Activated CD8-positive, alpha-beta T cell treated with anti-CD3 and anti-CD28 coated beads, Interleukin-2, amount 10 ng/mL, durations not matched to agents 7 days and 5 days (primary cell): ENCODE results near the gene KIZ. TPM values are rescaled to one million over a fixed set of nuclear protein-coding genes. Genes with fewer than 3 reads are reported as not detected.
A peak's percentile ranks its signal among the peaks of the same experiment; 100 is the strongest.

Source experiments
- ATAC-seq: fragments of 150-1000 bp; cut with Tn5 transposase; one replicate; pipeline ENCODE4 v1.10.0; 2021; ENCODE audit warnings: moderate library complexity
- CTCF ChIA-PET: fragments of 350-600 bp; sonication (Branson Sonifier 250); formaldehyde crosslinking; loops from one replicate; lab custom pipeline; 2021; ENCODE audit warnings: antibody characterized with exemption; lab: Charles Lee
- POLR2A ChIA-PET: fragments of 350-600 bp; sonication (Branson Sonifier 250); formaldehyde crosslinking; loops from one replicate; lab custom pipeline; 2021; ENCODE audit warnings: antibody characterized with exemption; lab: Charles Lee
- DNase-seq: peaks from one replicate; pipeline ENCODE4 v3.0.0-alpha.2; 2020
- H3K27ac Mint-ChIP-seq: one replicate; pipeline ENCODE4 v1.8.0; 2021; ENCODE audit warnings: mild to moderate bottlenecking, mixed read lengths
- H3K27me3 Mint-ChIP-seq: one replicate; pipeline ENCODE4 v1.8.0; 2021; ENCODE audit warnings: low read depth, mixed read lengths
- H3K36me3 Mint-ChIP-seq: one replicate; pipeline ENCODE4 v1.8.0; 2021; ENCODE audit warnings: low read depth, mixed read lengths
- H3K4me1 Mint-ChIP-seq: one replicate; pipeline ENCODE4 v1.8.0; 2021; ENCODE audit warnings: low read depth, mixed read lengths
- H3K4me3 Mint-ChIP-seq: one replicate; pipeline ENCODE4 v1.8.0; 2021; ENCODE audit warnings: mild to moderate bottlenecking, mixed read lengths
- H3K9me3 Mint-ChIP-seq: one replicate; pipeline ENCODE4 v1.8.0; 2022; ENCODE audit warnings: mixed read lengths; ENCODE audit not compliant: insufficient read depth
- total RNA-seq, 2 experiments: library from RNA; stranded (reverse); gene quantifications; one replicate each; pipeline ENCODE4 v1.2.3, GENCODE V29; 2021

The KIZ gene
- 10 to 100 TPM; 16.2 to 19.9 TPM for total RNA-seq

GRCh38 chr20:21125849-21126580, at the start of gene KIZ:
TSS of gene KIZ (plus strand) at chr20:21126082. CDS start at chr20:21126116, 34 bp downstream.
- CTCF ChIA-PET: interaction anchor here (0.6 to 2.9 kb wide), 8 partner anchors 11 to 1123 kb away, joined by 3 to 16 read pairs (median 4); no protein-coding TSS in a partner anchor
- POLR2A ChIA-PET: interaction anchor here (0.7 to 1.5 kb wide), 6 partner anchors 11 to 177 kb away, joined by 3 to 6 read pairs (median 3); partner anchors contain the start of gene XRN2
- H3K27me3 Mint-ChIP-seq: peaks cover 7% of the 10 kb centered on the region

GRCh38 chr20:21077809-21078345, 48.0 kb upstream of the KIZ start:
- no peak overlapping the region for H3K4me3 Mint-ChIP-seq
- peaks cover 21% of the 10 kb centered on the region for H3K27me3 Mint-ChIP-seq
- DNase-seq (no peak), ATAC-seq (no peak)
- H3K9me3 Mint-ChIP-seq: no peaks in the 10 kb centered on the region
- CTCF ChIA-PET: no interaction called here
- H3K4me1 Mint-ChIP-seq: peaks cover 3% of the 10 kb centered on the region
- POLR2A ChIA-PET: no interaction called here
- H3K36me3 Mint-ChIP-seq: no peaks in the 10 kb centered on the region
- H3K27ac Mint-ChIP-seq: no peak overlapping the region

More at GRCh38 chr20:21125849-21126580, at the start of gene KIZ:
- peak; percentile 99 for ATAC-seq
- DNase-seq: peak; percentile 97
- Mint-ChIP-seq H3K4me1 (peaks cover 22% of the 10 kb centered on the region), H3K27ac (peak within 1 kb of the TSS; percentile 86), H3K9me3 (no peaks in the 10 kb centered on the region), H3K36me3 (no peaks in the 10 kb centered on the region), H3K4me3 (peak within 1 kb of the TSS; percentile 85)

- ChIA-PET POLR2A (no interaction called here), CTCF (interaction anchor here (1.3 kb wide), 1 partner anchor 152 kb away, joined by 3 read pairs; no protein-coding TSS in a partner anchor)
- ATAC-seq (no peak), DNase-seq (no peak)
- Mint-ChIP-seq H3K4me1 (no peaks in the 10 kb centered on the region), H3K4me3 (no peak overlapping the region), H3K27me3 (peaks cover 41% of the 10 kb centered on the region), H3K27ac (no peak overlapping the region), H3K9me3 (no peaks in the 10 kb centered on the region), H3K36me3 (no peaks in the 10 kb centered on the region)
Observed at GRCh38 chr20:21082584-21082983, 43.3 kb upstream of the KIZ start.

DNA sequence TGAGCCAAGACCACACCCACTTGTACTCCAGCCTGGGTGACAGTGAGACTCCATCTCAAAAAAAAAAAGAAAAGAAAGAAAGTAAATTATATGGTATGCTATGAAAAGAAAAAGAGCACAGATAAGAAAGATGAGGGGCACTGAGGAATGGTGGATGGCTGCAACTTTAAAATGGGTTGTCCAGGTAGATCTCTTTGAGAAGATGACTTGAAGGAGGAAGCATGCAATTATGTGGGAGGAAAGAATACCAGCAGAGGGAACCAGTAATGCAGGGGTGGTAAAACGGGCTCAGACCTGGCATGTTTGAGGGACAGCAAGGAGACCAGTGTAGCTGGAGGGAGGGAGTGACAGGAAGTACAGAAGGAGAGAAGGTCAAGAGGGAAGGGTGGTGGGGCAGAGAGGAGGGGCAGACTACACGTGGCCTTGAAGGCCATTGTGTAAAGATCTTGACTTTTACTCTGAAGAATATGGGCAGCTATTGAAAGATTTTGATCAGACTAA, 42.0 kb upstream of the KIZ start:
- no peaks in the 10 kb centered on the region for H3K9me3 Mint-ChIP-seq
- no peak for ATAC-seq
- POLR2A ChIA-PET: no interaction called here
- no peak overlapping the region for H3K27ac Mint-ChIP-seq
- DNase-seq: no peak
- H3K36me3 Mint-ChIP-seq: no peaks in the 10 kb centered on the region
- H3K27me3 Mint-ChIP-seq: peaks cover 46% of the 10 kb centered on the region
- H3K4me1 Mint-ChIP-seq: no peaks in the 10 kb centered on the region
- CTCF ChIA-PET: no interaction called here
- H3K4me3 Mint-ChIP-seq: no peak overlapping the region

GRCh38 chr20:21087862-21088540, 37.9 kb upstream of the KIZ start:
- ATAC-seq (no peak), DNase-seq (no peak)
- Mint-ChIP-seq H3K4me1 (no peaks in the 10 kb centered on the region), H3K36me3 (no peaks in the 10 kb centered on the region), H3K27me3 (peaks cover 61% of the 10 kb centered on the region), H3K9me3 (no peaks in the 10 kb centered on the region), H3K4me3 (no peak overlapping the region), H3K27ac (no peak overlapping the region)
- ChIA-PET CTCF (interaction anchor here (1.3 kb wide), 1 partner anchor 40 kb away, joined by 4 read pairs; no protein-coding TSS in a partner anchor), POLR2A (no interaction called here)

GRCh38 chr20:21089391-21089790, 36.5 kb upstream of the KIZ start:
- ChIA-PET CTCF (interaction anchor here (1.2 kb wide), 1 partner anchor 229 kb away, joined by 3 read pairs; no protein-coding TSS in a partner anchor), POLR2A (no interaction called here)
- no peak for DNase-seq
- no peak for ATAC-seq
- H3K4me1 Mint-ChIP-seq: no peaks in the 10 kb centered on the region
- no peaks in the 10 kb centered on the region for H3K9me3 Mint-ChIP-seq
- no peak overlapping the region for H3K4me3 Mint-ChIP-seq
- no peaks in the 10 kb centered on the region for H3K36me3 Mint-ChIP-seq
- peaks cover 67% of the 10 kb centered on the region for H3K27me3 Mint-ChIP-seq
- no peak overlapping the region for H3K27ac Mint-ChIP-seq

DNA sequence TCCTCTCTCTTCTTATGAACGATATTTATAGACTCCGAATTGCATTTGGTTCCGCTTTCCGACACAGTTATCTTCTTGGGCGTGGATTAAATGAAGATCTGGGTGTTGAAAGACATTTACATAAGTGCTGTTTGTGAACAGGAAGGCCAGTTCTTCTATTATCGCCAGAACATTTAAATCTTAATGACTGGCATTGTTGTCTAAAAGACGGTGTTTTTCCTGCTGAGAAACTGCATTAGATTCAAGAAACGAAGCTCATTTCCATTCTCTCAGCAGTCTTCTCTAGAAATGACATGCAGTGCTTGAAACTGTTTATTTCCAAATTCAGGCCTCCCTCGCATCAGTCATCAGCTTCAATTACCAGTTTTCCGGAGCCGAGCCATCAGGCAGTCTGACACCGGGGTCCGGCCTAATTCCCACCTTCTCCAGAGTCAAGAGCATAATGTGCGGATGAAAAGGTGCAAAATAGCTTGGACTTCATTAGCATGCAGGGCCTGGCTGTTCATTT, 35.7 kb upstream of the KIZ start:
- no peak overlapping the region for H3K4me3 Mint-ChIP-seq
- H3K4me1 Mint-ChIP-seq: no peaks in the 10 kb centered on the region
- H3K9me3 Mint-ChIP-seq: no peaks in the 10 kb centered on the region
- ATAC-seq (no peak), DNase-seq (no peak)
- no peak overlapping the region for H3K27ac Mint-ChIP-seq
- ChIA-PET CTCF (interaction anchor here (1.2 kb wide), 1 partner anchor 230 kb away, joined by 3 read pairs; no protein-coding TSS in a partner anchor), POLR2A (no interaction called here)
- no peaks in the 10 kb centered on the region for H3K36me3 Mint-ChIP-seq
- H3K27me3 Mint-ChIP-seq: peaks cover 66% of the 10 kb centered on the region

- CTCF ChIA-PET: no interaction called here
Observed at GRCh38 chr20:21090721-21091120, 35.2 kb upstream of the KIZ start.

DNA sequence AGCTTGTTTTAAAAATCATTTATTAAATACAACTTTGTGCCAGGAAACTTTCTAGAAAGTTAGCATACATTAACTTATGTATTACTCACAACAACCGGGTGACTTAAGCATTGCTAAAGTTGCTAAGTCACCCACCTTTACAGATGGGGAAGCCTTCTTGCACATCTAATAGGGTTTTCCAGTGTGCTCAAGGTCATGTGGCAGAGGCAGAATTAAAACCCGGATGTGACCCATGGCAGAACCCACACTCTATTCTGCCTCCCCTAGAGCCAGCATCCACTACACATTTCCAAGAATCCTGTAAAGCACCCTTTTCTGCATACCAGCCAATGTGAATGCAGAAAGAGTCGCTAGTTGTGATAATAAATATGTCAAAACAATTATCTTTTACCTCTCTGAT, 33.1 kb upstream of the KIZ start:
- POLR2A ChIA-PET: no interaction called here
- ATAC-seq (no peak), DNase-seq (no peak)
- H3K4me1 Mint-ChIP-seq: peaks cover 3% of the 10 kb centered on the region
- H3K9me3 Mint-ChIP-seq: no peaks in the 10 kb centered on the region
- H3K27me3 Mint-ChIP-seq: peaks cover 76% of the 10 kb centered on the region
- no peak overlapping the region for H3K27ac Mint-ChIP-seq
- no peaks in the 10 kb centered on the region for H3K36me3 Mint-ChIP-seq
- CTCF ChIA-PET: no interaction called here
- no peak overlapping the region for H3K4me3 Mint-ChIP-seq

More at GRCh38 chr20:21090721-21091120, 35.2 kb upstream of the KIZ start:
- Mint-ChIP-seq H3K4me3 (no peak overlapping the region), H3K27ac (no peak overlapping the region), H3K4me1 (no peaks in the 10 kb centered on the region), H3K36me3 (no peaks in the 10 kb centered on the region), H3K9me3 (no peaks in the 10 kb centered on the region), H3K27me3 (peaks cover 67% of the 10 kb centered on the region)
- POLR2A ChIA-PET: no interaction called here
- ATAC-seq (no peak), DNase-seq (no peak)

DNA sequence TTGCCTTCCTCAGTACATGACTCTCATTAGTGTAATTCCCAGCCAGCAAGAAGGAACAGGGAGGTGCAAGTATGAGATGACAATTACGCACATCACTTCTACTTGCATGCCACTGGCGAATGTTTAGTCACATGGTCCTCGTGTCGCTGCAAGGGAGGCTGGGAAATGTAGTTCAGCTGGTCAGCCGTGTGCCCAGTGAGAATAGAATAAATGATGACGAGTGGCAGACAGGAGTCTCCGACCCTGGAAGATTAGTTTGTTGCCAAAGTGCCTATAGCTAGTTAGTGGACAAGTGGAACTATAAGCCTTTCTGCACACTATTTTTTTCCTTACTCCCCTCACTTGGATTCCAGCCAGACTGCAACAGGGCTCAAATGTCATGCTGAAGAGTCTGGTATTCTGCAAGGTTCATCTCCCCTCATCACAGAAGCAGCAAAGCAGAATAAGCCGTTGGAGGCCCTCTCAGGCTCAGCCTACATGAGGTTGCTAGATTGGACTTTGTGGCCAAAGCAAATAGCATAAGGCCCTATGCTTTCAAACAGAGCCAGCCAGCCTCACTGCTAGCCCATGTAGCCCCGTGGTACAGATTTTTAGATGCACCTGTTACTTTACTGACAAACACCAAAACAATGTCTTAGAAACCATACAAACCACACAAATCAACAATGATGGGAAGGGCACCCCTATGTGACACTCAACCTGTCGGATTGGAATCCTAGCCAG, 29.4 kb upstream of the KIZ start:
- DNase-seq (no peak), ATAC-seq (no peak)
- Mint-ChIP-seq H3K27me3 (peaks cover 66% of the 10 kb centered on the region), H3K9me3 (no peaks in the 10 kb centered on the region), H3K27ac (no peak overlapping the region), H3K4me1 (peaks cover 30% of the 10 kb centered on the region), H3K4me3 (no peak overlapping the region), H3K36me3 (peaks cover 3% of the 10 kb centered on the region)
- POLR2A ChIA-PET: no interaction called here
- CTCF ChIA-PET: interaction anchor here (1.0 kb wide), 1 partner anchor 48 kb away, joined by 4 read pairs; no protein-coding TSS in a partner anchor
